Measurements from ENCODE around the gene HYAL3. TPM values are rescaled to one million over a fixed set of nuclear protein-coding genes. Genes with fewer than 3 reads are reported as not detected.

Gene HYAL3
- polyA plus RNA-seq, 1 experiment: 3.0 TPM

DNA sequence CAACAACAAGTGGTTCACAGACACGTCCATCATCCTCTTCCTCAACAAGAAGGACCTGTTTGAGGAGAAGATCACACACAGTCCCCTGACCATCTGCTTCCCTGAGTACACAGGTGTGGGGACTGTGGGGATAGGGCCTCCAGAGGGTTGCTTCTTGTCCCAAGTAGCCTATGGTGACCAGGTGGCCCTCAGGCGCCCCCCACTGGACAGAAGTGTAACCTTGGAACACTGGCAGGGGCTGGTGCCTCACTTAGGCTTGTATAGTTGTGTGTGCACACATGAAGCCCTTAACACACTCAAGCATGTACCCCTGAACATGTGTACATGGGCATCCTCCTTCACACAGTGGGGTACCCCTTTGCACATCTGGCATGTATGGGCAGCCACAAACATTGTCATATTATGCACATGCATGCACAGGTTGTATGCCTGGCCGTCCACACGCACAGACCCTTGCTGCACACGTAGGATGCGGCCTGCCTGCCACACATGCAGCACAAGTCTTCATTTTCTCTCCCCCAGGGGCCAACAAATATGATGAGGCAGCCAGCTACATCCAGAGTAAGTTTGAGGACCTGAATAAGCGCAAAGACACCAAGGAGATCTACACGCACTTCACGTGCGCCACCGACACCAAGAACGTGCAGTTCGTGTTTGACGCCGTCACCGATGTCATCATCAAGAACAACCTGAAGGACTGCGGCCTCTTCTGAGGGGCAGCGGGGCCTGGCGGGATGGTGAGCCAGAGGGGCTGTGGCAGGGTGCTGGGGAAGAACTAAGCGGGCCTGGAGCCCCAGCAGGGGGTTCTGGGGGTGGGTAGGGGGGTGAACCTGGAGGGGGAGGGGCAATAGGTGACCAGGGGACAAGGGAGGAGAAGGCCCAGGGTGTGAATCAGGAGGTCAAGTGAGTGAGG is 42.0 kb downstream of the HYAL3 start:
- no peaks in the 10 kb centered on the region for H3K27me3 ChIP-seq (ENCODE audit: control insufficient read depth, insufficient read depth, low read length)
- POLR2A ChIA-PET: interaction anchor here (1.1 kb wide), 1 partner anchor 12 kb away, joined by 3 read pairs; the partner anchor contains the start of gene SEMA3B
- no peaks in the 10 kb centered on the region; the same call in 1 of the 2 replicates for H3K9me3 ChIP-seq (ENCODE audit: control insufficient read depth, insufficient read depth, low read length)
- H3K4me3 ChIP-seq (ENCODE audit: low read depth, low read length): no peak overlapping the region
- H3K27ac ChIP-seq (ENCODE audit: low read depth, low read length): no peak overlapping the region
- DNase-seq (ENCODE audit: low read depth, low spot score): no peak
- TF ChIP-seq, protein P1, sequence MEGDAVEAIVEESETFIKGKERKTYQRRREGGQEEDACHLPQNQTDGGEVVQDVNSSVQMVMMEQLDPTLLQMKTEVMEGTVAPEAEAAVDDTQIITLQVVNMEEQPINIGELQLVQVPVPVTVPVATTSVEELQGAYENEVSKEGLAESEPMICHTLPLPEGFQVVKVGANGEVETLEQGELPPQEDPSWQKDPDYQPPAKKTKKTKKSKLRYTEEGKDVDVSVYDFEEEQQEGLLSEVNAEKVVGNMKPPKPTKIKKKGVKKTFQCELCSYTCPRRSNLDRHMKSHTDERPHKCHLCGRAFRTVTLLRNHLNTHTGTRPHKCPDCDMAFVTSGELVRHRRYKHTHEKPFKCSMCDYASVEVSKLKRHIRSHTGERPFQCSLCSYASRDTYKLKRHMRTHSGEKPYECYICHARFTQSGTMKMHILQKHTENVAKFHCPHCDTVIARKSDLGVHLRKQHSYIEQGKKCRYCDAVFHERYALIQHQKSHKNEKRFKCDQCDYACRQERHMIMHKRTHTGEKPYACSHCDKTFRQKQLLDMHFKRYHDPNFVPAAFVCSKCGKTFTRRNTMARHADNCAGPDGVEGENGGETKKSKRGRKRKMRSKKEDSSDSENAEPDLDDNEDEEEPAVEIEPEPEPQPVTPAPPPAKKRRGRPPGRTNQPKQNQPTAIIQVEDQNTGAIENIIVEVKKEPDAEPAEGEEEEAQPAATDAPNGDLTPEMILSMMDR (IDR thresholded peaks at IDR 0.05; ENCODE audit: low read depth, low read length): peak; percentile 64
- CTCF ChIA-PET: interaction anchor here (0.6 to 4.8 kb wide), 9 partner anchors 7 to 69 kb away, joined by 3 to 35 read pairs (median 6); no protein-coding TSS in a partner anchor

DNA sequence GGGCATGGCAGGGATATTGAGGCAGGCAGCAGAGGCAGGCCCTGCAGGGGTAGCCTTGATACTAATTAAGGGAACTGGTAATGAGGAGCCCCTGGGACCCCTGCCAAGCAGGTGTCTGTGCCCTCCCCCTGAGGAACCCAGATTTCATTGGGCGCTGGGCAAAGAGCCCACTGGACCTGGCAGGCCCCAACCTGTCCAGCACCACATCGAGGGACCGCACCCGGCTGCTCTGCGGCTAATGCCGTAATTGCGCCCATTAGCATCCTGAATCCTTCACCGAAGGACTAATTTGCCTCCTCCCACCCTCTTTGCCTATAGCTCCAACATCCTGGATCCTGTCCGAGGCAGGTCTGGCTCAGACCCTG is 44.0 kb downstream of the HYAL3 start:
- CTCF ChIA-PET: interaction anchor here (0.6 to 1.9 kb wide), 5 partner anchors 9 to 583 kb away, joined by 4 to 8 read pairs (median 6); no protein-coding TSS in a partner anchor
- POLR2A ChIA-PET: no interaction called here
- no peak for DNase-seq (ENCODE audit: low read depth, low spot score)
- TF ChIP-seq, protein P1 (IDR thresholded peaks at IDR 0.05; ENCODE audit: low read depth, low read length): no peak
- Histone ChIP-seq H3K27ac (ENCODE audit: low read depth, low read length) (peak overlapping the region; percentile 39), H3K9me3 (ENCODE audit: control insufficient read depth, insufficient read depth, low read length) (no peaks in the 10 kb centered on the region; the same call in 1 of the 2 replicates), H3K4me3 (ENCODE audit: low read depth, low read length) (no peak overlapping the region), H3K27me3 (ENCODE audit: control insufficient read depth, insufficient read depth, low read length) (no peaks in the 10 kb centered on the region)

- Histone ChIP-seq H3K27ac (ENCODE audit: low read depth, low read length) (peak overlapping the region; percentile 39), H3K4me3 (ENCODE audit: low read depth, low read length) (no peak overlapping the region), H3K27me3 (ENCODE audit: control insufficient read depth, insufficient read depth, low read length) (no peaks in the 10 kb centered on the region), H3K9me3 (ENCODE audit: control insufficient read depth, insufficient read depth, low read length) (no peaks in the 10 kb centered on the region; the same call in 1 of the 2 replicates)
- ChIA-PET CTCF (interaction anchor here (0.6 to 1.7 kb wide), 2 partner anchors 8 to 28 kb away, joined by 6 to 8 read pairs; no protein-coding TSS in a partner anchor), POLR2A (no interaction called here)
- DNase-seq (ENCODE audit: low read depth, low spot score): no peak
- TF ChIP-seq, protein P1 (IDR thresholded peaks at IDR 0.05; ENCODE audit: low read depth, low read length): no peak
These were observed 44.5 kb downstream of the HYAL3 start for GRCh38 chr3:50254577-50255250.

DNA sequence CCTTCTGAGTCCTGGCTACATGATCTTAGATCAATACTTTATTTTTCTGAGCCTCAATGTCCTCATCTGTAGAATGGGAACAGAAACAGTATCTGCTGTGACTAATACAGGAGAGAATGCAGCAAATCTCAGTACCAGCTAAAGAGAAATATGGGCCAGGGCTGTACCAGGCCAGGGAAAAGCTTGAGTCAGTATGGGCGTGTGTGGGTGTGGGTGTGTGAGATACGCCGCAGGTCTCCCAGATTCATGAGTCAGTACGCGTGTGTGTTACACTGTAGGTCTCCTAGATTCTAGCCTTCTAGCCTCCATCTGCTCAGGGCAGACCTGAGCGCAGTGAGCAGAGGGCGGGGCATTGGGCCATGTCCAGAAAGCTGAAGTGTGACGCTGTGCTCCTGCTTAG is 48.0 kb downstream of the HYAL3 start:
- no peak for DNase-seq (ENCODE audit: low read depth, low spot score)
- H3K9me3 ChIP-seq (ENCODE audit: control insufficient read depth, insufficient read depth, low read length): no peaks in the 10 kb centered on the region; the same call in 1 of the 2 replicates
- no peaks in the 10 kb centered on the region for H3K27me3 ChIP-seq (ENCODE audit: control insufficient read depth, insufficient read depth, low read length)
- H3K27ac ChIP-seq (ENCODE audit: low read depth, low read length): peak overlapping the region; percentile 47
- ChIA-PET POLR2A (interaction anchor here (0.6 to 3.4 kb wide), 4 partner anchors 9 to 24 kb away, joined by 3 to 10 read pairs (median 5); no protein-coding TSS in a partner anchor), CTCF (interaction anchor here (0.5 to 4.2 kb wide), 4 partner anchors 8 to 96 kb away, joined by 3 to 31 read pairs (median 6); no protein-coding TSS in a partner anchor)
- no peak overlapping the region for H3K4me3 ChIP-seq (ENCODE audit: low read depth, low read length)
- TF ChIP-seq, protein P1 (IDR thresholded peaks at IDR 0.05; ENCODE audit: low read depth, low read length): no peak
